ENCODE results near the gene ATF3. TPM values are rescaled to one million over a fixed set of nuclear protein-coding genes. Genes with fewer than 3 reads are reported as not detected.

Gene ATF3
- polyA plus RNA-seq, 3 donors: 10.4 to 227 (median 13.3) TPM

- H3K9me3 Mint-ChIP-seq: peaks cover 2 to 9% (median 5%) of the 10 kb centered on the region in 7 donors
- Histone ChIP-seq H3K4me2 (replicated peaks; ENCODE audit: extremely low read depth, low read length, poor library complexity, severe bottlenecking) (no peak overlapping the region), H3K4me1 (ENCODE audit: control insufficient read depth in 1 of 2, insufficient read depth in 2 of 2, low read length in 2 of 2) (peaks cover 32 to 33% of the 10 kb centered on the region in 2 donors), H3K9ac (ENCODE audit: insufficient read depth, low read length, poor library complexity, severe bottlenecking) (no peak overlapping the region), H3K27ac (ENCODE audit: low read depth in 1 of 2, low read length in 2 of 2) (no peak overlapping the region), H3K79me2 (ENCODE audit: insufficient read depth, low read length) (no peaks in the 10 kb centered on the region), H3K4me3 (replicated peaks in 1 of 3; ENCODE audit: low read depth in 2 of 3, low read length in 3 of 3) (no peak overlapping the region), H3K27me3 (ENCODE audit: control insufficient read depth in 2 of 2, insufficient read depth in 2 of 2, low read length in 2 of 2) (no peaks in the 10 kb centered on the region), H3K36me3 (replicated peaks in 1 of 2; ENCODE audit: control insufficient read depth in 1 of 2, insufficient read depth in 2 of 2, low read length in 2 of 2) (no peaks in the 10 kb centered on the region), H3K9me3 (replicated peaks in 1 of 2; ENCODE audit: control insufficient read depth in 1 of 2, insufficient read depth in 1 of 2, low read length in 2 of 2) (no peaks in the 10 kb centered on the region), H2AFZ (ENCODE audit: insufficient read depth, low read depth, low read length, poor library complexity, severe bottlenecking) (no peak overlapping the region), H4K20me1 (ENCODE audit: insufficient read depth, low read length) (no peaks in the 10 kb centered on the region)
- H3K27me3 Mint-ChIP-seq (ENCODE audit: low read depth in 3 of 3): peaks cover 3 to 10% (median 8%) of the 10 kb centered on the region in 3 donors
- TF ChIP-seq CTCF (IDR thresholded peaks at IDR 0.05): no peak
- no peak overlapping the region for H3K4me3 Mint-ChIP-seq
- 100% methylated on average over 1 of the region's 4 CpGs for WGBS (ENCODE audit: insufficient coverage)
- no peak overlapping the region for H3K27ac Mint-ChIP-seq
- peaks cover 39% of the 10 kb centered on the region for H3K4me1 Mint-ChIP-seq
- intact Hi-C loops (cut with micrococcal nuclease): no loop called here
- H3K36me3 Mint-ChIP-seq: peaks cover 3 to 6% of the 10 kb centered on the region in 2 donors
- no peak for DNase-seq
Measured at GRCh38 chr1:212562771-212563170, 45.8 kb upstream of the ATF3 start.

GRCh38 chr1:212565079-212565478 is 43.5 kb upstream of the ATF3 start:
- peaks cover 2 to 7% (median 5%) of the 10 kb centered on the region in 7 donors for H3K9me3 Mint-ChIP-seq
- no peak overlapping the region for H3K4me3 Mint-ChIP-seq
- Histone ChIP-seq H3K4me1 (ENCODE audit: control insufficient read depth in 1 of 2, insufficient read depth in 2 of 2, low read length in 2 of 2) (peaks cover 18 to 19% of the 10 kb centered on the region in 2 donors), H2AFZ (ENCODE audit: insufficient read depth, low read depth, low read length, poor library complexity, severe bottlenecking) (no peak overlapping the region), H3K27me3 (ENCODE audit: control insufficient read depth in 2 of 2, insufficient read depth in 2 of 2, low read length in 2 of 2) (no peaks in the 10 kb centered on the region), H3K4me3 (replicated peaks in 1 of 3; ENCODE audit: low read depth in 2 of 3, low read length in 3 of 3) (no peak overlapping the region), H4K20me1 (ENCODE audit: insufficient read depth, low read length) (no peaks in the 10 kb centered on the region), H3K27ac (ENCODE audit: low read depth in 1 of 2, low read length in 2 of 2) (no peak overlapping the region), H3K36me3 (replicated peaks in 1 of 2; ENCODE audit: control insufficient read depth in 1 of 2, insufficient read depth in 2 of 2, low read length in 2 of 2) (no peaks in the 10 kb centered on the region), H3K9me3 (replicated peaks in 1 of 2; ENCODE audit: control insufficient read depth in 1 of 2, insufficient read depth in 1 of 2, low read length in 2 of 2) (no peaks in the 10 kb centered on the region), H3K79me2 (ENCODE audit: insufficient read depth, low read length) (no peaks in the 10 kb centered on the region), H3K9ac (ENCODE audit: insufficient read depth, low read length, poor library complexity, severe bottlenecking) (no peak overlapping the region), H3K4me2 (replicated peaks; ENCODE audit: extremely low read depth, low read length, poor library complexity, severe bottlenecking) (no peak overlapping the region)
- H3K27me3 Mint-ChIP-seq (ENCODE audit: low read depth in 3 of 3): peaks cover 4 to 9% (median 5%) of the 10 kb centered on the region in 3 donors
- peak overlapping the region in 3 of 7 donors; percentile 51 to 100 (median 56) for H3K27ac Mint-ChIP-seq
- DNase-seq: peak in 1 of 3 donors; percentile 21
- intact Hi-C loops (cut with micrococcal nuclease): no loop called here
- TF ChIP-seq CTCF (IDR thresholded peaks at IDR 0.05): no peak
- no CpG with 5 or more reads among the region's 4 CpGs for WGBS (ENCODE audit: insufficient coverage)
- no peaks in the 10 kb centered on the region for H3K36me3 Mint-ChIP-seq
- peaks cover 27% of the 10 kb centered on the region for H3K4me1 Mint-ChIP-seq
